ENCODE data around the gene RPS6KA1. TPM values are rescaled to one million over a fixed set of nuclear protein-coding genes. Genes with fewer than 3 reads are reported as not detected.

Gene RPS6KA1
- total and polyA plus RNA-seq, 10 of the 15 experiments (the other 5 are each of a cell fraction or from before 2014, with no cell fraction given) = 5.0 to 136 (median 91.5) TPM

GRCh38 chr1:26520339-26520738 is 9.2 kb upstream of the RPS6KA1 start:
- POLR2A ChIA-PET = interaction anchor here (0.7 to 2.3 kb wide), 5 partner anchors 8 to 532 kb away, joined by 3 to 10 read pairs (median 4); partner anchors contain the start of genes DHDDS and RPS6KA1

More at GRCh38 chr1:26520339-26520738, 9.2 kb upstream of the RPS6KA1 start:
- TF ChIP-seq PRDM15 (CRISPR knock-in tag; IDR thresholded peaks at IDR 0.05) = no peak
- peak; percentile 46; the same call in 1 of the 2 replicates for TF ChIP-seq ZNF687 (IDR thresholded peaks at IDR 0.05)
- no peak for TF ChIP-seq EGR1 (IDR thresholded peaks at IDR 0.05; ENCODE audit: borderline replicate concordance in 1 of 2, low read depth in 2 of 2, low read length in 2 of 2)
- 0 out of 2 replicates have a peak, but pooled peaks have one; percentile 13 for TF ChIP-seq IKZF1 (conservative IDR thresholded peaks at IDR 0.05)
- peak; percentile 71 for TF ChIP-seq RUNX3 (IDR thresholded peaks at IDR 0.05; ENCODE audit: low read length)
- TF ChIP-seq RELB (IDR thresholded peaks at IDR 0.05; ENCODE audit: low read depth) = 0 out of 2 replicates have a peak, but pooled peaks have one; percentile 18
- no peak for TF ChIP-seq POLR2A (IDR thresholded peaks at IDR 0.05; ENCODE audit: low read depth, low read length)
- no peak for TF ChIP-seq POLR2AphosphoS5 (IDR thresholded peaks at IDR 0.05; ENCODE audit: low read length)
- intact Hi-C loops (cut with micrococcal nuclease; ENCODE audit: unreplicated experiment) (no loop called here), in situ Hi-C loops (cut with MboI) (no loop called here)
- FAIRE-seq (no peak), DNase-seq (ENCODE audit: low read depth, low spot score) (no peak), ATAC-seq (peak; percentile 95)
- Histone ChIP-seq H3K79me2 (ENCODE audit: control insufficient read depth, insufficient read depth, low read length) (no peaks in the 10 kb centered on the region), H3K4me2 (ENCODE audit: control insufficient read depth, insufficient read depth) (no peak overlapping the region), H2AFZ (ENCODE audit: control insufficient read depth, low read depth, low read length) (no peak overlapping the region), H3K27me3 (replicated peaks in 1 of 2; ENCODE audit: control insufficient read depth in 2 of 2, insufficient read depth in 2 of 2, low read length in 1 of 2) (no peaks in the 10 kb centered on the region; a peak in 1 of 4 replicates), H3K36me3 (ENCODE audit: control insufficient read depth in 2 of 2, insufficient read depth in 2 of 2, low read length in 1 of 2) (no peaks in the 10 kb centered on the region), H3K27ac (ENCODE audit: control insufficient read depth, insufficient read depth) (no peak overlapping the region), H3K9ac (ENCODE audit: control insufficient read depth, insufficient read depth, low read length) (no peak overlapping the region), H4K20me1 (ENCODE audit: control insufficient read depth, insufficient read depth) (no peaks in the 10 kb centered on the region), H3K4me3 (no peak overlapping the region), H3K4me1 (ENCODE audit: control insufficient read depth, insufficient read depth, low read length) (peaks cover 10% of the 10 kb centered on the region; the same call in 1 of the 2 replicates), H3K9me3 (replicated peaks; ENCODE audit: control insufficient read depth, insufficient read depth, low read length) (no peaks in the 10 kb centered on the region)
- CTCF ChIA-PET = interaction anchor here (1.3 to 3.4 kb wide), 2 partner anchors 10 to 13 kb away, joined by 3 to 10 read pairs; partner anchors contain the start of gene RPS6KA1
- RAD21 ChIA-PET (ENCODE audit: unreplicated experiment) = interaction anchor here (0.7 to 1.2 kb wide), 2 partner anchors 9 to 62 kb away, joined by 3 to 5 read pairs; partner anchors contain the start of gene RPS6KA1
- no TSS peak for BruUV-seq (replicated peaks)
- 10% methylated on average over 5 of the region's 5 CpGs for WGBS (ENCODE audit: insufficient coverage, insufficient replicate concordance, low lambda C conversion rate, missing lambda C conversion rate)
- SMC1A ChIA-PET (ENCODE audit: uncharacterized antibody, unreplicated experiment) = interaction anchor here (0.7 to 0.9 kb wide), 2 partner anchors 17 to 520 kb away, joined by 3 to 5 read pairs; no protein-coding TSS in a partner anchor
